Mesenchymal stem cell (in vitro differentiated cells and primary cell): ENCODE results near the gene KIAA0513.

Source experiments
- DNase-seq: peaks from one replicate; pipeline ENCODE4 v3.0.0-alpha.2; 2013
- H2AFZ ChIP-seq: one replicate; pipeline ENCODE4 v1.6.1; 2013; ENCODE audit warnings: low read depth, mild to moderate bottlenecking, control low read depth, inconsistent platforms, low read length, moderate library complexity
- H2AK5ac ChIP-seq: 2 replicates; pipeline ENCODE4 v1.6.1; 2013; ENCODE audit warnings: low read length, moderate library complexity, mild to moderate bottlenecking, inconsistent platforms; ENCODE audit not compliant: severe bottlenecking
- H2BK120ac ChIP-seq: one replicate; pipeline ENCODE4 v1.6.1; 2013; ENCODE audit warnings: low read depth, mild to moderate bottlenecking, inconsistent platforms, low read length, moderate library complexity
- H2BK12ac ChIP-seq, 2 experiments: one replicate each; pipeline ENCODE4 v1.6.1; 2013; ENCODE audit warnings: inconsistent platforms in 2 of 2, low read length in 2 of 2, mild to moderate bottlenecking in 2 of 2, moderate library complexity in 2 of 2, control low read depth in 1 of 2
- H2BK15ac ChIP-seq: one replicate; pipeline ENCODE4 v1.6.1; 2013; ENCODE audit warnings: mild to moderate bottlenecking, low read depth, inconsistent platforms; ENCODE audit not compliant: poor library complexity, severe bottlenecking
- H2BK5ac ChIP-seq: 2 replicates; pipeline ENCODE4 v1.6.1; 2013; ENCODE audit warnings: low read depth, mild to moderate bottlenecking, low read length, control low read depth, inconsistent platforms; ENCODE audit not compliant: poor library complexity, severe bottlenecking
- H3K14ac ChIP-seq, 2 experiments: one replicate each; pipeline ENCODE4 v1.6.1; 2013; ENCODE audit warnings: inconsistent platforms in 2 of 2, low read length in 2 of 2, control low read depth in 1 of 2, mild to moderate bottlenecking in 1 of 2, moderate library complexity in 1 of 2
- H3K18ac ChIP-seq, 2 experiments: one replicate each; pipeline ENCODE4 v1.6.1; 2013; ENCODE audit warnings: inconsistent platforms in 2 of 2, low read length in 2 of 2, control low read depth in 1 of 2, low read depth in 1 of 2, mild to moderate bottlenecking in 1 of 2
- H3K23ac ChIP-seq, 2 experiments: one replicate each; pipeline ENCODE4 v1.6.1; 2013; ENCODE audit warnings: inconsistent platforms in 2 of 2, low read length in 2 of 2, mild to moderate bottlenecking in 2 of 2, moderate library complexity in 2 of 2, control low read depth in 1 of 2
- H3K27ac ChIP-seq: 2 replicates; pipeline ENCODE4 v1.5.1; 2013; ENCODE audit warnings: mild to moderate bottlenecking, moderate library complexity, low read length, control low read depth, inconsistent platforms; ENCODE audit not compliant: poor library complexity, severe bottlenecking
- H3K27me3 ChIP-seq, 2 experiments: 2 replicates each; pipeline versions ENCODE4 v1.6.1 to v1.7.0; 2013; ENCODE audit warnings: low read length in 2 of 2, mild to moderate bottlenecking in 2 of 2, moderate library complexity in 2 of 2, control low read depth in 1 of 2, inconsistent platforms in 1 of 2; ENCODE audit not compliant: control insufficient read depth in 1 of 2, insufficient read depth in 1 of 2
- H3K36me3 ChIP-seq, 2 experiments: 2 replicates each; pipeline versions ENCODE4 v1.6.1 to v1.7.0; 2013; ENCODE audit warnings: low read length in 2 of 2, control low read depth in 1 of 2, inconsistent platforms in 1 of 2, low read depth in 1 of 2, mild to moderate bottlenecking in 1 of 2; ENCODE audit not compliant: insufficient read depth in 2 of 2, control insufficient read depth in 1 of 2
- H3K4ac ChIP-seq, 2 experiments: one replicate each; pipeline ENCODE4 v1.6.1; 2013; ENCODE audit warnings: inconsistent platforms in 2 of 2, low read length in 2 of 2, mild to moderate bottlenecking in 2 of 2, moderate library complexity in 2 of 2, control low read depth in 1 of 2, low read depth in 1 of 2
- H3K4me1 ChIP-seq: 2 replicates; pipeline ENCODE4 v1.6.1; 2013; ENCODE audit warnings: low read depth, low read length, control low read depth; ENCODE audit not compliant: control insufficient read depth, insufficient read depth
- H3K4me2 ChIP-seq: 2 replicates; pipeline ENCODE4 v1.6.1; 2013; ENCODE audit warnings: low read length, mild to moderate bottlenecking, inconsistent platforms; ENCODE audit not compliant: poor library complexity, severe bottlenecking
- H3K4me3 ChIP-seq, 2 experiments: 2 replicates each; pipeline versions ENCODE4 v1.5.1 to v1.7.0; 2013; ENCODE audit warnings: low read length in 2 of 2, mild to moderate bottlenecking in 2 of 2, control low read depth in 1 of 2, low read depth in 1 of 2; ENCODE audit not compliant: insufficient read depth in 1 of 2
- H3K79me1 ChIP-seq: replicated peaks from 2 replicates; pipeline ENCODE4 v1.6.1; 2013; ENCODE audit warnings: mild to moderate bottlenecking, control low read depth, low read length, inconsistent platforms; ENCODE audit not compliant: poor library complexity, severe bottlenecking
- H3K9ac ChIP-seq: 2 replicates; pipeline ENCODE4 v1.7.0; 2013; ENCODE audit warnings: mild to moderate bottlenecking, low read length, moderate library complexity
- H3K9me3 ChIP-seq: 2 replicates; pipeline ENCODE4 v1.7.0; 2013; ENCODE audit warnings: mild to moderate bottlenecking, low read length; ENCODE audit not compliant: control insufficient read depth
- H4K8ac ChIP-seq: one replicate; pipeline ENCODE4 v1.6.1; 2013; ENCODE audit warnings: inconsistent platforms, mild to moderate bottlenecking, low read length, moderate library complexity
- H4K91ac ChIP-seq: one replicate; pipeline ENCODE4 v1.6.1; 2013; ENCODE audit warnings: mild to moderate bottlenecking, low read length, inconsistent platforms
- WGBS: methylation state at CpG from one replicate; pipeline ENCODE4 v1.1.7; 2013; ENCODE audit warnings: mixed read lengths; 5-methylcytosine and 5-hydroxymethylcytosine counted together

KIAA0513 gene

GRCh38 chr16:85065099-85065498 is 37.5 kb downstream of the KIAA0513 start:
- Histone ChIP-seq H4K8ac (no peak overlapping the region), H4K91ac (no peak overlapping the region), H2AK5ac (no peak overlapping the region), H3K4me2 (no peak overlapping the region), H3K23ac (no peak overlapping the region), H3K9me3 (no peaks in the 10 kb centered on the region), H2BK120ac (no peak overlapping the region), H3K27ac (no peak overlapping the region), H3K4me1 (peaks cover 3% of the 10 kb centered on the region), H2BK5ac (no peak overlapping the region), H3K36me3 (peaks cover 22 to 33% of the 10 kb centered on the region in 2 experiments), H2BK12ac (no peak overlapping the region), H3K79me1 (peaks cover 1% of the 10 kb centered on the region), H3K27me3 (no peaks in the 10 kb centered on the region), H3K4me3 (no peak overlapping the region), H2BK15ac (no peak overlapping the region), H2AFZ (no peak overlapping the region), H3K14ac (no peak overlapping the region), H3K18ac (no peak overlapping the region), H3K4ac (no peak overlapping the region), H3K9ac (no peak overlapping the region)
- 92% methylated on average over 13 of the region's 13 CpGs for WGBS
- DNase-seq = no peak

- Histone ChIP-seq H4K91ac (no peak overlapping the region), H2BK5ac (no peak overlapping the region), H3K4ac (no peak overlapping the region), H3K9me3 (no peaks in the 10 kb centered on the region), H2BK12ac (no peak overlapping the region), H3K9ac (no peak overlapping the region), H3K4me2 (no peak overlapping the region), H3K23ac (no peak overlapping the region), H2AFZ (no peak overlapping the region), H3K36me3 (peaks cover 26 to 42% of the 10 kb centered on the region in 2 experiments), H3K18ac (no peak overlapping the region), H3K4me3 (no peak overlapping the region), H3K27me3 (no peaks in the 10 kb centered on the region), H2BK15ac (no peak overlapping the region), H2BK120ac (no peak overlapping the region), H4K8ac (no peak overlapping the region), H3K4me1 (peaks cover 3% of the 10 kb centered on the region), H2AK5ac (no peak overlapping the region), H3K27ac (no peak overlapping the region), H3K79me1 (peaks cover 1% of the 10 kb centered on the region), H3K14ac (no peak overlapping the region)
- DNase-seq = no peak
- 93% methylated on average over 11 of the region's 12 CpGs for WGBS
These were observed 38.8 kb downstream of the KIAA0513 start for GRCh38 chr16:85066346-85066885.

- Histone ChIP-seq H3K4me3 (no peak overlapping the region), H4K8ac (no peak overlapping the region), H3K9me3 (no peaks in the 10 kb centered on the region), H3K36me3 (peaks cover 26 to 46% of the 10 kb centered on the region in 2 experiments), H3K4ac (no peak overlapping the region), H2BK5ac (no peak overlapping the region), H3K9ac (no peak overlapping the region), H2BK15ac (no peak overlapping the region), H3K18ac (no peak overlapping the region), H3K79me1 (peaks cover 1% of the 10 kb centered on the region), H2AFZ (no peak overlapping the region), H3K4me2 (no peak overlapping the region), H2BK12ac (no peak overlapping the region), H3K4me1 (peaks cover 3% of the 10 kb centered on the region), H3K27ac (no peak overlapping the region), H3K14ac (no peak overlapping the region), H4K91ac (no peak overlapping the region), H2BK120ac (no peak overlapping the region), H3K27me3 (no peaks in the 10 kb centered on the region), H3K23ac (no peak overlapping the region), H2AK5ac (no peak overlapping the region)
- 93% methylated on average over 18 of the region's 18 CpGs for WGBS
- no peak for DNase-seq
These were observed 39.4 kb downstream of the KIAA0513 start for GRCh38 chr16:85067024-85067423.

GRCh38 chr16:85067426-85067825 is 39.8 kb downstream of the KIAA0513 start:
- no peak overlapping the region for H2BK5ac ChIP-seq
- H3K27me3 ChIP-seq = no peaks in the 10 kb centered on the region
- no peak overlapping the region for H4K91ac ChIP-seq
- H3K36me3 ChIP-seq = peaks cover 26 to 46% of the 10 kb centered on the region in 2 experiments
- no peak overlapping the region for H3K4me2 ChIP-seq
- no peak for DNase-seq
- no peak overlapping the region for H3K18ac ChIP-seq
- no peak overlapping the region for H3K14ac ChIP-seq
- no peaks in the 10 kb centered on the region for H3K9me3 ChIP-seq
- H3K23ac ChIP-seq = no peak overlapping the region
- no peak overlapping the region for H4K8ac ChIP-seq
- no peak overlapping the region for H2AK5ac ChIP-seq
- no peak overlapping the region for H2BK120ac ChIP-seq
- H3K4me1 ChIP-seq = peaks cover 3% of the 10 kb centered on the region
- no peak overlapping the region for H3K4ac ChIP-seq
- no peak overlapping the region for H2BK15ac ChIP-seq
- H2BK12ac ChIP-seq = no peak overlapping the region
- WGBS = 93% methylated on average over 5 of the region's 8 CpGs
- no peak overlapping the region for H2AFZ ChIP-seq
- H3K79me1 ChIP-seq = peaks cover 1% of the 10 kb centered on the region
- no peak overlapping the region for H3K27ac ChIP-seq
- no peak overlapping the region for H3K9ac ChIP-seq
- no peak overlapping the region for H3K4me3 ChIP-seq
